HepG2 (cell line): ENCODE results near the gene CACNG5. TPM values are rescaled to one million over a fixed set of nuclear protein-coding genes. Genes with fewer than 3 reads are reported as not detected.
A peak's percentile ranks its signal among the peaks of the same experiment; 100 is the strongest.

Experiments
- BRCA1 ChIP-seq: sonication (generic); formaldehyde crosslinking; IDR thresholded peaks from 2 replicates; pipeline ENCODE4 v1.4.0; 2020; ENCODE audit warnings: missing genetic modification reagents
- HMGA1 ChIP-seq: sonication (generic); formaldehyde crosslinking; conservative IDR thresholded peaks from 2 replicates; pipeline ENCODE4 v1.4.0; 2020; ENCODE audit warnings: missing genetic modification reagents
- MEIS2 ChIP-seq: sonication (generic); formaldehyde crosslinking; IDR thresholded peaks from 2 replicates; pipeline ENCODE4 v1.9.0; 2021; ENCODE audit warnings: mild to moderate bottlenecking, missing genetic modification reagents
- PHF5A ChIP-seq: IDR thresholded peaks from one replicate; pipeline ENCODE4 v1.6.1; 2018; ENCODE audit warnings: low read depth, missing genetic modification reagents; ENCODE audit not compliant: unreplicated experiment
- TARDBP ChIP-seq: sonication (generic); formaldehyde crosslinking; IDR thresholded peaks from 2 replicates; pipeline ENCODE4 v1.8.0; 2022; ENCODE audit warnings: mild to moderate bottlenecking, missing genetic modification reagents
- TMF1 ChIP-seq: sonication (generic); formaldehyde crosslinking; IDR thresholded peaks from 2 replicates; pipeline ENCODE4 v1.8.1; 2022; ENCODE audit warnings: low read depth, missing genetic modification reagents
- ZMYM3 ChIP-seq: sonication (generic); formaldehyde crosslinking; IDR thresholded peaks from 2 replicates; pipeline ENCODE4 v1.5.1; 2020; ENCODE audit warnings: mild to moderate bottlenecking, missing genetic modification reagents
- ZNF296 ChIP-seq: sonication (generic); formaldehyde crosslinking; conservative IDR thresholded peaks from 2 replicates; pipeline ENCODE4 v1.5.0; 2020; ENCODE audit warnings: mild to moderate bottlenecking, missing genetic modification reagents
- ZNF335 ChIP-seq: sonication (generic); formaldehyde crosslinking; IDR thresholded peaks from 2 replicates; pipeline ENCODE4 v1.4.0; 2020; ENCODE audit warnings: missing genetic modification reagents
- ZNF484 ChIP-seq: sonication (generic); formaldehyde crosslinking; IDR thresholded peaks from 2 replicates; pipeline ENCODE4 v1.5.1; 2020; ENCODE audit warnings: mild to moderate bottlenecking, low read depth, missing genetic modification reagents, borderline replicate concordance
- ZNF563 ChIP-seq: sonication (generic); formaldehyde crosslinking; IDR thresholded peaks from 2 replicates; pipeline ENCODE4 v1.8.0; 2022; ENCODE audit warnings: mild to moderate bottlenecking, moderate library complexity, missing genetic modification reagents
- ZSCAN30 ChIP-seq: sonication (generic); formaldehyde crosslinking; IDR thresholded peaks from 2 replicates; pipeline ENCODE4 v1.5.0; 2020; ENCODE audit warnings: mild to moderate bottlenecking, missing genetic modification reagents
- polyA plus RNA-seq, 8 experiments: library from polyadenylated mRNA; depleted of rRNA in 3 of 8; stranded (reverse) in 7 of 8; unstranded in 1 of 8; fragments of >200 nt; fragmentation: Illumina TruSeq in 4 of 8; extraction: Trizol in 4 of 8; gene quantifications; 2 replicates each; pipeline versions ENCODE4 v1.2.1 to v1.2.3, GENCODE V29; 2011 to 2016; ENCODE audit warnings: low read depth in 4 of 8, missing spikeins in 1 of 8, mixed read lengths in 1 of 8; ENCODE audit not compliant: insufficient read depth in 1 of 8
- total RNA-seq, 5 experiments: library from RNA; depleted of rRNA; stranded (reverse); fragments of >200 nt; fragmentation: Illumina TruSeq; extraction: Trizol; gene quantifications; 2 replicates each; pipeline ENCODE4 v1.2.3, GENCODE V29; 2016; ENCODE audit warnings: low read depth in 1 of 5
- TF ChIP-seq, protein P1 (sequence below), 2 experiments: fragments of 450-650 bp in 1 of 2; sonication (generic) in 1 of 2; formaldehyde crosslinking in 1 of 2; IDR thresholded peaks; 2 replicates each; pipeline versions ENCODE4 v1.6.1 to v1.8.0; 2016 to 2022; ENCODE audit warnings: antibody characterized with exemption in 1 of 2, mild to moderate bottlenecking in 1 of 2, missing genetic modification reagents in 1 of 2
- TF ChIP-seq, protein P2 (sequence below): sonication (generic); formaldehyde crosslinking; IDR thresholded peaks from 2 replicates; pipeline ENCODE4 v1.4.0; 2020; ENCODE audit warnings: missing genetic modification reagents
- TF ChIP-seq, protein P3 (sequence below): sonication (generic); formaldehyde crosslinking; IDR thresholded peaks from 2 replicates; pipeline ENCODE4 v1.4.0; 2020; ENCODE audit warnings: mild to moderate bottlenecking, missing genetic modification reagents
- TF ChIP-seq, protein P4 (sequence below): sonication (generic); formaldehyde crosslinking; IDR thresholded peaks from 2 replicates; pipeline ENCODE4 v1.4.0; 2020; ENCODE audit warnings: mild to moderate bottlenecking, low read depth, missing genetic modification reagents

CACNG5 gene
- total and polyA plus RNA-seq, 2 of the 13 experiments (the other 11 are each of a cell fraction or from before 2014, with no cell fraction given) = not detected

DNA sequence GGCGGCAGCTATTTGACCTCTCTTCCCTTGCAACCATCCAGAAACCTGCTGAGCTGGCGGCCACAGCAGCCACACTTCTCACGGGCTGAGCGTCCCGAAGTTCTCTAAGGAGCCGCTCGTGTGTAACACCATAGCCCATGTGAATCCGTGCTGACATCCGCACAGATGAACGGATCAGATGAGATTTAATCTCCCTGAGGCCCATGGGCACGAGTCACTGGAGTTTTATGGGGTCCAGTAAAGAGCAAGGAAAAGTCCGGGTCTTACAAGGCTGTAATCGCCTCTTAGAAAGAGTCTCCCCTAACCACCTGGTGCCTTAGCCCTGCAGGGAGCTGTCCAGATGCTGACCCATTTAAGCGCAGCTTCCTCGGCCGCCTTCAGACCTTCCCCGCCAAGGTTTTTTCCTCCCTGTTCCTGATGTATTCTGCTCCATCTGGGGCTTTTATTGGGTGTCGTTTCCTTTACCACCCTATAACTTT lies 5.5 kb upstream of the CACNG5 start (continued):
- TF ChIP-seq, protein P1, sequence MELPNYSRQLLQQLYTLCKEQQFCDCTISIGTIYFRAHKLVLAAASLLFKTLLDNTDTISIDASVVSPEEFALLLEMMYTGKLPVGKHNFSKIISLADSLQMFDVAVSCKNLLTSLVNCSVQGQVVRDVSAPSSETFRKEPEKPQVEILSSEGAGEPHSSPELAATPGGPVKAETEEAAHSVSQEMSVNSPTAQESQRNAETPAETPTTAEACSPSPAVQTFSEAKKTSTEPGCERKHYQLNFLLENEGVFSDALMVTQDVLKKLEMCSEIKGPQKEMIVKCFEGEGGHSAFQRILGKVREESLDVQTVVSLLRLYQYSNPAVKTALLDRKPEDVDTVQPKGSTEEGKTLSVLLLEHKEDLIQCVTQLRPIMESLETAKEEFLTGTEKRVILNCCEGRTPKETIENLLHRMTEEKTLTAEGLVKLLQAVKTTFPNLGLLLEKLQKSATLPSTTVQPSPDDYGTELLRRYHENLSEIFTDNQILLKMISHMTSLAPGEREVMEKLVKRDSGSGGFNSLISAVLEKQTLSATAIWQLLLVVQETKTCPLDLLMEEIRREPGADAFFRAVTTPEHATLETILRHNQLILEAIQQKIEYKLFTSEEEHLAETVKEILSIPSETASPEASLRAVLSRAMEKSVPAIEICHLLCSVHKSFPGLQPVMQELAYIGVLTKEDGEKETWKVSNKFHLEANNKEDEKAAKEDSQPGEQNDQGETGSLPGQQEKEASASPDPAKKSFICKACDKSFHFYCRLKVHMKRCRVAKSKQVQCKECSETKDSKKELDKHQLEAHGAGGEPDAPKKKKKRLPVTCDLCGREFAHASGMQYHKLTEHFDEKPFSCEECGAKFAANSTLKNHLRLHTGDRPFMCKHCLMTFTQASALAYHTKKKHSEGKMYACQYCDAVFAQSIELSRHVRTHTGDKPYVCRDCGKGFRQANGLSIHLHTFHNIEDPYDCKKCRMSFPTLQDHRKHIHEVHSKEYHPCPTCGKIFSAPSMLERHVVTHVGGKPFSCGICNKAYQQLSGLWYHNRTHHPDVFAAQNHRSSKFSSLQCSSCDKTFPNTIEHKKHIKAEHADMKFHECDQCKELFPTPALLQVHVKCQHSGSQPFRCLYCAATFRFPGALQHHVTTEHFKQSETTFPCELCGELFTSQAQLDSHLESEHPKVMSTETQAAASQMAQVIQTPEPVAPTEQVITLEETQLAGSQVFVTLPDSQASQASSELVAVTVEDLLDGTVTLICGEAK (IDR thresholded peaks at IDR 0.05) = no peak
- TF ChIP-seq, protein P1 (CRISPR knock-in tag; IDR thresholded peaks at IDR 0.05) = no peak
- no peak for TF ChIP-seq ZNF296 (CRISPR knock-in tag)
- TF ChIP-seq TARDBP (CRISPR knock-in tag) = no peak
- no peak for TF ChIP-seq PHF5A (CRISPR knock-in tag)
- peak; percentile 55; the same call in 1 of the 2 replicates for TF ChIP-seq MEIS2 (CRISPR knock-in tag)
- TF ChIP-seq, protein P2, sequence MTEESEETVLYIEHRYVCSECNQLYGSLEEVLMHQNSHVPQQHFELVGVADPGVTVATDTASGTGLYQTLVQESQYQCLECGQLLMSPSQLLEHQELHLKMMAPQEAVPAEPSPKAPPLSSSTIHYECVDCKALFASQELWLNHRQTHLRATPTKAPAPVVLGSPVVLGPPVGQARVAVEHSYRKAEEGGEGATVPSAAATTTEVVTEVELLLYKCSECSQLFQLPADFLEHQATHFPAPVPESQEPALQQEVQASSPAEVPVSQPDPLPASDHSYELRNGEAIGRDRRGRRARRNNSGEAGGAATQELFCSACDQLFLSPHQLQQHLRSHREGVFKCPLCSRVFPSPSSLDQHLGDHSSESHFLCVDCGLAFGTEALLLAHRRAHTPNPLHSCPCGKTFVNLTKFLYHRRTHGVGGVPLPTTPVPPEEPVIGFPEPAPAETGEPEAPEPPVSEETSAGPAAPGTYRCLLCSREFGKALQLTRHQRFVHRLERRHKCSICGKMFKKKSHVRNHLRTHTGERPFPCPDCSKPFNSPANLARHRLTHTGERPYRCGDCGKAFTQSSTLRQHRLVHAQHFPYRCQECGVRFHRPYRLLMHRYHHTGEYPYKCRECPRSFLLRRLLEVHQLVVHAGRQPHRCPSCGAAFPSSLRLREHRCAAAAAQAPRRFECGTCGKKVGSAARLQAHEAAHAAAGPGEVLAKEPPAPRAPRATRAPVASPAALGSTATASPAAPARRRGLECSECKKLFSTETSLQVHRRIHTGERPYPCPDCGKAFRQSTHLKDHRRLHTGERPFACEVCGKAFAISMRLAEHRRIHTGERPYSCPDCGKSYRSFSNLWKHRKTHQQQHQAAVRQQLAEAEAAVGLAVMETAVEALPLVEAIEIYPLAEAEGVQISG (CRISPR knock-in tag) = no peak
- TF ChIP-seq ZSCAN30 = no peak
- 0 out of 2 replicates have a peak, but pooled peaks have one; percentile 69 for TF ChIP-seq BRCA1 (CRISPR knock-in tag)
- no peak for TF ChIP-seq ZNF484 (CRISPR knock-in tag)
- no peak for TF ChIP-seq HMGA1 (CRISPR knock-in tag)
- TF ChIP-seq TMF1 (CRISPR knock-in tag) = no peak
- TF ChIP-seq ZNF563 (CRISPR knock-in tag) = no peak
- no peak for TF ChIP-seq ZMYM3 (CRISPR knock-in tag)
- TF ChIP-seq, protein P3, sequence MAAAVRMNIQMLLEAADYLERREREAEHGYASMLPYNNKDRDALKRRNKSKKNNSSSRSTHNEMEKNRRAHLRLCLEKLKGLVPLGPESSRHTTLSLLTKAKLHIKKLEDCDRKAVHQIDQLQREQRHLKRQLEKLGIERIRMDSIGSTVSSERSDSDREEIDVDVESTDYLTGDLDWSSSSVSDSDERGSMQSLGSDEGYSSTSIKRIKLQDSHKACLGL (CRISPR knock-in tag) = no peak
- TF ChIP-seq ZNF335 = no peak
- TF ChIP-seq, protein P4, sequence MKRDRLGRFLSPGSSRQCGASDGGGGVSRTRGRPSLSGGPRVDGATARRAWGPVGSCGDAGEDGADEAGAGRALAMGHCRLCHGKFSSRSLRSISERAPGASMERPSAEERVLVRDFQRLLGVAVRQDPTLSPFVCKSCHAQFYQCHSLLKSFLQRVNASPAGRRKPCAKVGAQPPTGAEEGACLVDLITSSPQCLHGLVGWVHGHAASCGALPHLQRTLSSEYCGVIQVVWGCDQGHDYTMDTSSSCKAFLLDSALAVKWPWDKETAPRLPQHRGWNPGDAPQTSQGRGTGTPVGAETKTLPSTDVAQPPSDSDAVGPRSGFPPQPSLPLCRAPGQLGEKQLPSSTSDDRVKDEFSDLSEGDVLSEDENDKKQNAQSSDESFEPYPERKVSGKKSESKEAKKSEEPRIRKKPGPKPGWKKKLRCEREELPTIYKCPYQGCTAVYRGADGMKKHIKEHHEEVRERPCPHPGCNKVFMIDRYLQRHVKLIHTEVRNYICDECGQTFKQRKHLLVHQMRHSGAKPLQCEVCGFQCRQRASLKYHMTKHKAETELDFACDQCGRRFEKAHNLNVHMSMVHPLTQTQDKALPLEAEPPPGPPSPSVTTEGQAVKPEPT (CRISPR knock-in tag) = no peak
